IMR-90 (cell line): Measurements from ENCODE around the gene FARP1. TPM values are rescaled to one million over a fixed set of nuclear protein-coding genes. Genes with fewer than 3 reads are reported as not detected.
A peak's percentile ranks its signal among the peaks of the same experiment; 100 is the strongest.

Source experiments
- ATAC-seq: fragments of 200-7000 bp; cut with Tn5 transposase; 2 replicates; pipeline ENCODE4 v1.9.1; 2020; ENCODE audit warnings: low read depth, mild to moderate bottlenecking, moderate library complexity
- BruUV-seq: library from RNA; stranded (reverse); fragments of 400-500 nt; replicated peaks from 2 replicates; lab custom pipeline; 2021; lab: Mats Ljungman, UMichigan
- CTCF ChIA-PET: fragments of 300-600 bp; formaldehyde crosslinking; extraction: SDS; loops from one replicate; lab custom pipeline; 2021; ENCODE audit warnings: antibody characterized with exemption; lab: Yijun Ruan, JAX
- POLR2A ChIA-PET: fragments of 300-600 bp; sonication (Branson Sonifier 250); formaldehyde crosslinking; loops from one replicate; lab custom pipeline; 2022; ENCODE audit warnings: antibody characterized with exemption; ENCODE audit not compliant: unreplicated experiment; lab: Charles Lee
- DNase-seq: peaks from one replicate; pipeline ENCODE4 v3.0.0; 2013
- H2AFZ ChIP-seq: replicated peaks from 2 replicates; pipeline ENCODE3; 2013; ENCODE audit warnings: low read length, mild to moderate bottlenecking; ENCODE audit not compliant: poor library complexity
- H2AK5ac ChIP-seq: 2 replicates; pipeline ENCODE4 v1.6.1; 2013; ENCODE audit warnings: low read depth, low read length, inconsistent platforms
- H2AK9ac ChIP-seq: replicated peaks from 2 replicates; pipeline ENCODE3; 2013; ENCODE audit warnings: mild to moderate bottlenecking, low read depth, low read length, moderate library complexity; ENCODE audit not compliant: poor library complexity
- H2BK120ac ChIP-seq: 2 replicates; pipeline ENCODE4 v1.6.1; 2013; ENCODE audit warnings: low read depth, low read length, inconsistent platforms
- H2BK15ac ChIP-seq: 3 replicates; pipeline ENCODE4 v1.6.1; 2013; ENCODE audit warnings: low read depth, low read length, inconsistent platforms
- H2BK20ac ChIP-seq: 2 replicates; pipeline ENCODE4 v1.6.1; 2013; ENCODE audit warnings: low read depth, mild to moderate bottlenecking, inconsistent platforms, low read length, moderate library complexity
- H2BK5ac ChIP-seq: 2 replicates; pipeline ENCODE4 v1.6.1; 2013; ENCODE audit warnings: mild to moderate bottlenecking, low read depth, low read length, inconsistent platforms; ENCODE audit not compliant: poor library complexity, severe bottlenecking
- H3K14ac ChIP-seq: replicated peaks from 2 replicates; pipeline ENCODE4 v1.6.1; 2013; ENCODE audit warnings: low read depth, low read length, inconsistent platforms
- H3K18ac ChIP-seq: 2 replicates; pipeline ENCODE4 v1.6.1; 2013; ENCODE audit warnings: low read depth, low read length, control low read depth
- H3K23ac ChIP-seq: 2 replicates; pipeline ENCODE4 v1.6.1; 2013; ENCODE audit warnings: low read depth, low read length, inconsistent platforms
- H3K27ac ChIP-seq: 2 replicates; pipeline ENCODE4 v1.5.1; 2013; ENCODE audit warnings: mild to moderate bottlenecking, control low read depth, low read length; ENCODE audit not compliant: insufficient read depth
- H3K27me3 ChIP-seq: 2 replicates; pipeline ENCODE4 v1.6.1; 2013; ENCODE audit warnings: low read length; ENCODE audit not compliant: control insufficient read depth, insufficient read depth
- H3K36me3 ChIP-seq: 2 replicates; pipeline ENCODE4 v1.6.1; 2013; ENCODE audit warnings: low read length, mixed read lengths; ENCODE audit not compliant: control insufficient read depth, insufficient read depth
- H3K4ac ChIP-seq: 2 replicates; pipeline ENCODE4 v1.6.1; 2013; ENCODE audit warnings: low read depth, low read length, inconsistent platforms
- H3K4me1 ChIP-seq: 2 replicates; pipeline ENCODE4 v1.6.1; 2013; ENCODE audit warnings: low read length, mixed read lengths; ENCODE audit not compliant: control insufficient read depth, insufficient read depth
- H3K4me2 ChIP-seq: 2 replicates; pipeline ENCODE4 v1.6.1; 2013; ENCODE audit warnings: low read depth, mild to moderate bottlenecking, control low read depth, low read length, moderate library complexity
- H3K4me3 ChIP-seq: 2 replicates; pipeline ENCODE4 v1.5.1; 2013; ENCODE audit warnings: low read depth, mild to moderate bottlenecking, control low read depth, low read length, moderate library complexity; ENCODE audit not compliant: insufficient read depth
- H3K56ac ChIP-seq: 2 replicates; pipeline ENCODE4 v1.6.1; 2013; ENCODE audit warnings: low read length, inconsistent platforms; ENCODE audit not compliant: insufficient read depth; ENCODE audit errors: extremely low read depth
- H3K79me1 ChIP-seq, 2 experiments: 2 replicates each; pipeline ENCODE4 v1.6.1; 2013; ENCODE audit warnings: low read length in 2 of 2, inconsistent platforms in 1 of 2, low read depth in 1 of 2
- H3K9ac ChIP-seq: 2 replicates; pipeline ENCODE4 v1.6.1; 2013; ENCODE audit warnings: low read depth, low read length, control low read depth
- H3K9me1 ChIP-seq: 2 replicates; pipeline ENCODE4 v1.6.1; 2013; ENCODE audit warnings: low read length, inconsistent platforms; ENCODE audit not compliant: insufficient read depth
- H3K9me3 ChIP-seq: 2 replicates; pipeline ENCODE4 v1.6.1; 2013; ENCODE audit warnings: low read length; ENCODE audit not compliant: control insufficient read depth, insufficient read depth
- H4K20me1 ChIP-seq: 2 replicates; pipeline ENCODE4 v1.6.1; 2013; ENCODE audit warnings: low read length, inconsistent platforms; ENCODE audit not compliant: insufficient read depth
- H4K5ac ChIP-seq: 2 replicates; pipeline ENCODE4 v1.6.1; 2013; ENCODE audit warnings: mild to moderate bottlenecking, low read depth, low read length, control low read depth
- H4K8ac ChIP-seq, 2 experiments: 2 replicates each; pipeline ENCODE4 v1.6.1; 2013; ENCODE audit warnings: low read depth in 2 of 2, low read length in 2 of 2, control low read depth in 1 of 2, inconsistent platforms in 1 of 2
- H4K91ac ChIP-seq: 2 replicates; pipeline ENCODE4 v1.6.1; 2013; ENCODE audit warnings: low read depth, low read length, inconsistent platforms; ENCODE audit not compliant: insufficient read depth
- BHLHE40 ChIP-seq: fragments of 150-350 bp; IDR thresholded peaks from 2 replicates; pipeline ENCODE4 v1.6.1; 2016; ENCODE audit warnings: mild to moderate bottlenecking, low read depth, low read length
- CEBPB ChIP-seq: IDR thresholded peaks from 2 replicates; pipeline ENCODE4 v1.6.1; 2012; ENCODE audit warnings: low read depth, low read length, improper control_type of control experiment
- CHD1 ChIP-seq: IDR thresholded peaks from 2 replicates; pipeline ENCODE4 v1.6.1; 2012; ENCODE audit warnings: low read depth, low read length, improper control_type of control experiment
- FOS ChIP-seq: fragments of 150-350 bp; IDR thresholded peaks from 2 replicates; pipeline ENCODE4 v1.6.1; 2016; ENCODE audit warnings: low read depth, low read length
- MAFK ChIP-seq: IDR thresholded peaks from 2 replicates; pipeline ENCODE4 v1.6.1; 2012; ENCODE audit warnings: low read depth, low read length, improper control_type of control experiment
- MAZ ChIP-seq: IDR thresholded peaks from 2 replicates; pipeline ENCODE4 v1.6.1; 2012; ENCODE audit warnings: low read depth, mild to moderate bottlenecking, low read length, improper control_type of control experiment, moderate library complexity, borderline replicate concordance
- MXI1 ChIP-seq: IDR thresholded peaks from 2 replicates; pipeline ENCODE4 v1.6.1; 2012; ENCODE audit warnings: low read depth, mild to moderate bottlenecking, low read length, moderate library complexity, borderline replicate concordance
- NFE2L2 ChIP-seq: fragments of 150-350 bp; IDR thresholded peaks from 2 replicates; pipeline ENCODE4 v1.6.1; 2016; ENCODE audit warnings: low read depth, mild to moderate bottlenecking, low read length
- RAD21 ChIP-seq: IDR thresholded peaks from 2 replicates; pipeline ENCODE4 v1.6.1; 2012; ENCODE audit warnings: low read length, improper control_type of control experiment
- RFX5 ChIP-seq: IDR thresholded peaks from 2 replicates; pipeline ENCODE4 v1.8.0; 2012; ENCODE audit warnings: low read depth, mild to moderate bottlenecking, low read length, moderate library complexity
- SMC3 ChIP-seq: fragments of 150-350 bp; IDR thresholded peaks from 2 replicates; pipeline ENCODE4 v1.6.1; 2016; ENCODE audit warnings: low read depth, mild to moderate bottlenecking, antibody characterized with exemption, low read length, moderate library complexity
- USF2 ChIP-seq: fragments of 150-350 bp; IDR thresholded peaks from 2 replicates; pipeline ENCODE4 v1.6.1; 2017; ENCODE audit warnings: mild to moderate bottlenecking, antibody characterized with exemption, low read length, low read depth
- WGBS, 2 experiments: methylation state at CpG; one replicate each; pipeline versions ENCODE4 v1.1.5 to v1.1.7; 2013; ENCODE audit warnings: missing lambda C conversion rate in 2 of 2; ENCODE audit not compliant: insufficient read length in 1 of 2; ENCODE audit errors: extremely low coverage in 2 of 2; 5-methylcytosine and 5-hydroxymethylcytosine counted together
- dilution Hi-C: fragments of 300-500 bp; cut with HindIII; formaldehyde crosslinking; loops from one replicate; pipeline ENCODE4 v1.14.3; 2018; ENCODE audit warnings: low sequenced_read_pairs; ENCODE audit not compliant: unreplicated experiment
- in situ Hi-C: fragments of 300-500 bp; cut with MboI; formaldehyde crosslinking; loops from 3 replicates; pipeline ENCODE4 v1.14.3; 2019; ENCODE audit warnings: low sequenced_read_pairs, inconsistent platforms, mixed read lengths
- intact Hi-C: fragments of 100-400 bp; cut with micrococcal nuclease; formaldehyde crosslinking; loops from 2 replicates; pipeline ENCODE4 v1.10.0; 2022
- polyA plus RNA-seq, 3 experiments: library from polyadenylated mRNA; depleted of rRNA; stranded (reverse); fragments of >200 nt; gene quantifications; 2 replicates each; pipeline ENCODE4 v1.2.3, GENCODE V29; 2012; ENCODE audit warnings: low replicate concordance in 1 of 3
- total RNA-seq: library from RNA; depleted of rRNA; stranded (reverse); fragments of >200 nt; gene quantifications from 2 replicates; pipeline ENCODE4 v1.2.3, GENCODE V29; 2012
- TF ChIP-seq, protein P1 (sequence below): fragments of 150-350 bp; IDR thresholded peaks from 2 replicates; pipeline ENCODE4 v1.6.1; 2016; ENCODE audit warnings: low read depth, mild to moderate bottlenecking, low read length, moderate library complexity, borderline replicate concordance
- TF ChIP-seq, protein P2 (sequence below): conservative IDR thresholded peaks from 2 replicates; pipeline ENCODE4 v1.5.1; 2012; ENCODE audit warnings: mild to moderate bottlenecking, low read depth, low read length, improper control_type of control experiment

The FARP1 gene
- total and polyA plus RNA-seq, 2 of the 4 experiments (the other 2 are of a cell fraction), result 39.6 to 57.0 TPM

DNA sequence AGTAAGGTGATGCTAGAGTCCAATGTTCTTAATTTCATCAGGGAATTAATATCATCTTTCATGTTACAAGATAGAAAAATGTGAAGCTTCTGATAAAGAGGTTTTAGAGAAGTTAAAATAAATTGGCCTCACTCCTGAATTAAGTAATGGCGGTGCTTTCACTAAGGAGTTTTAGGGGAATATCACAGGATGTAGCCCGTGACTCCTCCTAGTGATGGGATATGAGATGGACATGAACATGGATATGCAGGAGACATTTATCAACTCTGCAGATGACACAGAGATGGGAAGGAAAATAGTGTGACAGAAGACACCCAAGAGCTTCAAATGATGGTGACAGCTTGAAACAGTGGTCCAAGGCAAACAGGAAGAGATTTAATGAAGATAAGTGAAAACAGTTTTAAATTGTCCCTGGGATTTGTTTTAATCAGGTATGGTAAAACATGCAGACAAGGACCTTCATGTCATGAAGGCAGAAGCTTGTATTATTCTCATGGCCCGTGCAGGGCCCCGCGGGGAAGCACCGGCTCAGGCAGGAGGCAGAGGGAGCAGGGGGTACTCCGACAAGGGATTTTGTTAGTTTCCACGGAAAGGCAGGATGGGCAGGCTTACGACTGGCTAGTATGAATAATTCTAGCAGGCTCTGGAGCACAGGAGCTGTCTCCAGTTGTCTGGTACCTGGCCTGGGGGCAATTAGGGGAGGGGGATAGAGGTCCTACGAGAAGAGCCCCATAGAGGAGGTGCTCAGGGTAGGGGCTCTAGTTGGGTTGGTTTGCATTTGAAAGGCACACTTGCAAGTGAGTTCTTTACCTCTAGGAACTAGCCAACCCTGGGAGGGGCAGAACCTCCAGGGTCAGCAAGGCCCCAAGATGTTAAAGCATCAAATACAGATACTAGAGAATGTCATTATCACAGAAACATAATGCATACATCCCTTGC, 38.7 kb upstream of the FARP1 start:
- H3K4me2 ChIP-seq, result no peak overlapping the region
- no peaks in the 10 kb centered on the region for H4K20me1 ChIP-seq
- H3K14ac ChIP-seq, result no peak overlapping the region
- no peaks in the 10 kb centered on the region for H3K79me1 ChIP-seq
- H2BK120ac ChIP-seq, result no peak overlapping the region
- no TSS peak for BruUV-seq
- H2BK15ac ChIP-seq, result no peak overlapping the region
- no peak overlapping the region for H2BK5ac ChIP-seq
- POLR2A ChIA-PET, result no interaction called here
- H3K4ac ChIP-seq, result no peak overlapping the region
- H3K4me1 ChIP-seq, result peaks cover 6% of the 10 kb centered on the region
- H3K9me1 ChIP-seq, result no peaks in the 10 kb centered on the region
- 80% methylated on average over 2 of the region's 10 CpGs; no CpG with 5 or more reads in 1 of the 2 experiments for WGBS, 2 experiments
- H3K36me3 ChIP-seq, result no peaks in the 10 kb centered on the region
- intact Hi-C loops (no loop called here), dilution Hi-C loops (no loop called here), in situ Hi-C loops (no loop called here)
- no peak overlapping the region for H2AK5ac ChIP-seq
- no peak overlapping the region for H3K4me3 ChIP-seq
- no peak overlapping the region for H3K23ac ChIP-seq
- no peaks in the 10 kb centered on the region for H3K9me3 ChIP-seq
- no peak overlapping the region for H3K9ac ChIP-seq
- no peak overlapping the region for H2AK9ac ChIP-seq
- H2AFZ ChIP-seq, result no peak overlapping the region
- peak; percentile 43 for DNase-seq
- no peak overlapping the region for H3K18ac ChIP-seq
- H2BK20ac ChIP-seq, result no peak overlapping the region
- ATAC-seq, result no peak
- no peak overlapping the region for H4K5ac ChIP-seq
- no peak overlapping the region for H3K27ac ChIP-seq
- H4K8ac ChIP-seq, result no peak overlapping the region
- H4K91ac ChIP-seq, result no peak overlapping the region
- CTCF ChIA-PET, result interaction anchor here (0.9 kb wide), 1 partner anchor 15 kb away, joined by 3 read pairs; no protein-coding TSS in a partner anchor
- no peak overlapping the region for H3K56ac ChIP-seq
- no peaks in the 10 kb centered on the region for H3K27me3 ChIP-seq
- TF ChIP-seq, protein P1, sequence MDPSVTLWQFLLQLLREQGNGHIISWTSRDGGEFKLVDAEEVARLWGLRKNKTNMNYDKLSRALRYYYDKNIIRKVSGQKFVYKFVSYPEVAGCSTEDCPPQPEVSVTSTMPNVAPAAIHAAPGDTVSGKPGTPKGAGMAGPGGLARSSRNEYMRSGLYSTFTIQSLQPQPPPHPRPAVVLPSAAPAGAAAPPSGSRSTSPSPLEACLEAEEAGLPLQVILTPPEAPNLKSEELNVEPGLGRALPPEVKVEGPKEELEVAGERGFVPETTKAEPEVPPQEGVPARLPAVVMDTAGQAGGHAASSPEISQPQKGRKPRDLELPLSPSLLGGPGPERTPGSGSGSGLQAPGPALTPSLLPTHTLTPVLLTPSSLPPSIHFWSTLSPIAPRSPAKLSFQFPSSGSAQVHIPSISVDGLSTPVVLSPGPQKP, result no peak
- peak; percentile 56 for TF ChIP-seq RAD21
- TF ChIP-seq, protein P2, sequence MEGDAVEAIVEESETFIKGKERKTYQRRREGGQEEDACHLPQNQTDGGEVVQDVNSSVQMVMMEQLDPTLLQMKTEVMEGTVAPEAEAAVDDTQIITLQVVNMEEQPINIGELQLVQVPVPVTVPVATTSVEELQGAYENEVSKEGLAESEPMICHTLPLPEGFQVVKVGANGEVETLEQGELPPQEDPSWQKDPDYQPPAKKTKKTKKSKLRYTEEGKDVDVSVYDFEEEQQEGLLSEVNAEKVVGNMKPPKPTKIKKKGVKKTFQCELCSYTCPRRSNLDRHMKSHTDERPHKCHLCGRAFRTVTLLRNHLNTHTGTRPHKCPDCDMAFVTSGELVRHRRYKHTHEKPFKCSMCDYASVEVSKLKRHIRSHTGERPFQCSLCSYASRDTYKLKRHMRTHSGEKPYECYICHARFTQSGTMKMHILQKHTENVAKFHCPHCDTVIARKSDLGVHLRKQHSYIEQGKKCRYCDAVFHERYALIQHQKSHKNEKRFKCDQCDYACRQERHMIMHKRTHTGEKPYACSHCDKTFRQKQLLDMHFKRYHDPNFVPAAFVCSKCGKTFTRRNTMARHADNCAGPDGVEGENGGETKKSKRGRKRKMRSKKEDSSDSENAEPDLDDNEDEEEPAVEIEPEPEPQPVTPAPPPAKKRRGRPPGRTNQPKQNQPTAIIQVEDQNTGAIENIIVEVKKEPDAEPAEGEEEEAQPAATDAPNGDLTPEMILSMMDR, result peak; percentile 41
- no peak for TF ChIP-seq MXI1
- TF ChIP-seq CHD1, result no peak
- no peak for TF ChIP-seq USF2
- no peak for TF ChIP-seq MAZ
- TF ChIP-seq BHLHE40, result no peak
- no peak for TF ChIP-seq RFX5
- TF ChIP-seq MAFK, result no peak
- TF ChIP-seq CEBPB, result no peak
- TF ChIP-seq SMC3, result peak; percentile 42; the same call in 1 of the 2 replicates
- TF ChIP-seq FOS, result no peak
- no peak for TF ChIP-seq NFE2L2
